Transverse colon (tissue), 4 donors: Measurements from ENCODE around the gene IFNGR1. TPM values are rescaled to one million over a fixed set of nuclear protein-coding genes. Genes with fewer than 3 reads are reported as not detected.

Experiments used
- DNase-seq: peaks from one replicate; pipeline ENCODE4 v3.0.0-alpha.2; 2019
- H3K27ac ChIP-seq, 4 donors: fragments of 200-600 bp; sonication (generic); 2 replicates each; pipeline ENCODE4 v1.5.1; 2016 to 2018; ENCODE audit warnings: inconsistent platforms in 4 of 4
- H3K27me3 ChIP-seq: fragments of 200-600 bp; sonication (generic); 2 replicates; pipeline ENCODE4 v1.5.1; 2017; ENCODE audit warnings: inconsistent platforms
- H3K36me3 ChIP-seq, 4 donors: fragments of 200-600 bp; sonication (generic); 2 replicates each; pipeline ENCODE4 v1.5.1; 2017 to 2019; ENCODE audit warnings: inconsistent platforms in 4 of 4
- H3K4me1 ChIP-seq, 4 donors: fragments of 200-600 bp; sonication (generic); 2 replicates each; pipeline ENCODE4 v1.5.1; 2017 to 2020; ENCODE audit warnings: inconsistent platforms in 4 of 4
- H3K4me3 ChIP-seq, 4 donors: fragments of 200-600 bp; sonication (generic); 1 replicate in 1 of 4; 2 replicates in 3 of 4; pipeline versions ENCODE4 v1.5.1 to v1.6.1; 2017 to 2019; ENCODE audit warnings: inconsistent platforms in 4 of 4
- H3K9me3 ChIP-seq, 2 donors: fragments of 200-600 bp; sonication (generic); 2 replicates each; pipeline ENCODE4 v1.5.1; 2017 to 2019; ENCODE audit warnings: inconsistent platforms in 2 of 2
- EP300 ChIP-seq: sonication (generic); formaldehyde crosslinking; IDR thresholded peaks from one replicate; pipeline ENCODE4 v1.6.1; 2017; ENCODE audit warnings: antibody characterized with exemption, low read depth
- POLR2A ChIP-seq: fragments of 450-650 bp; IDR thresholded peaks from one replicate; pipeline ENCODE4 v1.6.1; 2016; ENCODE audit warnings: antibody characterized with exemption, mild to moderate bottlenecking, moderate library complexity
- POLR2AphosphoS5 ChIP-seq, 3 donors: sonication (generic); formaldehyde crosslinking; IDR thresholded peaks; one replicate each; pipeline ENCODE4 v1.6.1; 2016; ENCODE audit warnings: antibody characterized with exemption in 3 of 3
- WGBS, 2 donors: methylation state at CpG; one replicate each; pipeline ENCODE4 v1.1.5; 2018; ENCODE audit warnings: low coverage in 1 of 2; 5-methylcytosine and 5-hydroxymethylcytosine counted together
- in situ Hi-C, 4 donors: fragments of 200-750 bp; cut with MboI; loops; one replicate each; pipeline versions ENCODE4 v1.15.0 to v1.15.1; 2017; ENCODE audit warnings: low sequenced_read_pairs in 3 of 4, low pct_ligation_motif_present in 1 of 4, low pct_unique_long_range_greater_than_20kb in 1 of 4
- intact Hi-C: fragments of 100-400 bp; cut with DNase I; formaldehyde crosslinking; loops from one replicate; pipeline ENCODE4 v1.15.1; 2023; ENCODE audit warnings: low total_unique reads
- total RNA-seq, 4 donors: library from RNA; depleted of rRNA; stranded (reverse); fragments of >200 nt; gene quantifications; one replicate each; pipeline ENCODE4 v1.1.0, GENCODE V29; 2016
- TF ChIP-seq, protein P1 (sequence below), 5 experiments: fragments of 200-600 bp in 3 of 5; fragments of 450-650 bp in 2 of 5; sonication (generic) in 3 of 5; IDR thresholded peaks; 1 replicate in 2 of 5; 2 replicates in 3 of 5; pipeline ENCODE4 v1.5.1; 2016 to 2017; ENCODE audit warnings: antibody characterized with exemption in 5 of 5, inconsistent platforms in 3 of 5, mild to moderate bottlenecking in 2 of 5, moderate library complexity in 1 of 5

Gene IFNGR1
- total RNA-seq, 4 donors from 2014 or later, result 7.0 to 116 (median 86.8) TPM

DNA sequence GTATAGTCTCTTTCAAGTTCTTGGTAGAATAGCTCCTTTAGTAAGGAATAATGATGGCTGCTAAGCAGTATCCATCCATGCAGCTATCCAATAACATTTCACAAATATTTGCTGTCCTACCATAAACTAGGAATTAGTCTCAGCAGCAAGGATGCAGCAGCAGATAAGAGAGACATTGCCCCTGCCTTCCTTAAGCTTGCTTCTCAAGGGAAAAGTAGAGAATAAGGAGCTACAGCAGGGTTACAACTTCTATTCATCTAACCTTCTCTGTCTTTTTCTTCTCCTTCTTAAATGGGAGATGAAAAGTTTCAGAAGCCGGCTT is 48.2 kb downstream of the IFNGR1 start:
- intact Hi-C loops, result no loop called here
- in situ Hi-C loops, result no loop called here
- no peaks in the 10 kb centered on the region for H3K27me3 ChIP-seq
- no peaks in the 10 kb centered on the region for H3K36me3 ChIP-seq
- H3K9me3 ChIP-seq, result no peaks in the 10 kb centered on the region
- TF ChIP-seq EP300, result no peak
- TF ChIP-seq, protein P1, sequence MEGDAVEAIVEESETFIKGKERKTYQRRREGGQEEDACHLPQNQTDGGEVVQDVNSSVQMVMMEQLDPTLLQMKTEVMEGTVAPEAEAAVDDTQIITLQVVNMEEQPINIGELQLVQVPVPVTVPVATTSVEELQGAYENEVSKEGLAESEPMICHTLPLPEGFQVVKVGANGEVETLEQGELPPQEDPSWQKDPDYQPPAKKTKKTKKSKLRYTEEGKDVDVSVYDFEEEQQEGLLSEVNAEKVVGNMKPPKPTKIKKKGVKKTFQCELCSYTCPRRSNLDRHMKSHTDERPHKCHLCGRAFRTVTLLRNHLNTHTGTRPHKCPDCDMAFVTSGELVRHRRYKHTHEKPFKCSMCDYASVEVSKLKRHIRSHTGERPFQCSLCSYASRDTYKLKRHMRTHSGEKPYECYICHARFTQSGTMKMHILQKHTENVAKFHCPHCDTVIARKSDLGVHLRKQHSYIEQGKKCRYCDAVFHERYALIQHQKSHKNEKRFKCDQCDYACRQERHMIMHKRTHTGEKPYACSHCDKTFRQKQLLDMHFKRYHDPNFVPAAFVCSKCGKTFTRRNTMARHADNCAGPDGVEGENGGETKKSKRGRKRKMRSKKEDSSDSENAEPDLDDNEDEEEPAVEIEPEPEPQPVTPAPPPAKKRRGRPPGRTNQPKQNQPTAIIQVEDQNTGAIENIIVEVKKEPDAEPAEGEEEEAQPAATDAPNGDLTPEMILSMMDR (IDR thresholded peaks at IDR 0.05), result no peak
- H3K4me3 ChIP-seq, result no peak overlapping the region
- no peak overlapping the region for H3K27ac ChIP-seq
- no peaks in the 10 kb centered on the region for H3K4me1 ChIP-seq
- no peak for DNase-seq
- WGBS, 2 donors, result 57 to 75% methylated on average over 1 of the region's 1 CpG

DNA sequence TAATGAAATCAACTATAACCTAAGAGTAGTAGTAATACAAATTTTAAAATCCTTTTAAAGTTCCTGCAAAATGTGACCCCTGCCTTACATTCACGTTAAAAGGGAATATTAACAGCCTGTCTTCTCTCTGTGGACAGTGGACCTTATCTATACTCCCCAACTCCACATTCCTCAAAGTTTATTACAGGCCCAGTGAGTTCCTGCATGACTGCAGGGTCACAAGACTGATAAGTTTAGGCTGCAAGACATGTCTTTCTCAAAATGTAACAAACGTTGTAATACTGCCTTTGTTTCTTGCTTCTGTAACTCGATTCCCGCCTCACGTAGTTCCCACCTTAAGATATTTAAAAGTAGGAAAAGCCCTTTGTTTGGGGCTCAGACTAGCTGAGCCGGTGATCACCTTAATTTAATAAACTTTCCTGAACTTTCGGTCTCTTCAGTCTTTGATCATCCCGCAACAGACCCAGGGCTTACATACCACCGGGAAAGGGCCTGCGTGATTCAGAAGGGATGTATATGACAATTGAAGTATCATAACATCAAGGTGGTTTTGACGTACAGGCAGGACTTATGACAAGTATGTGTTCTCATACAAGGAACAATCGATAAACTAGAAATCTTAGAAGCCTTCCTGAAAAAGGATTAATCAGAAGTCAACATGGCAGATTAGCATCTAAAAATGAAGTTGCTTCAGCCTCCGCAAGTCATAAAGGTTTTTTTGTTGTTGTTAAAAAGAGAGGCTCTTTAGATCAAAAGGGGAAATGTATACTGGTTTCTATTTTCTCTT is 48.7 kb downstream of the IFNGR1 start:
- in situ Hi-C loops, result no loop called here
- no peaks in the 10 kb centered on the region for H3K27me3 ChIP-seq
- intact Hi-C loops, result no loop called here
- no peaks in the 10 kb centered on the region for H3K9me3 ChIP-seq
- no peaks in the 10 kb centered on the region for H3K4me1 ChIP-seq
- no peak overlapping the region for H3K4me3 ChIP-seq
- TF ChIP-seq, protein P1 (IDR thresholded peaks at IDR 0.05), result no peak
- TF ChIP-seq POLR2AphosphoS5 (IDR thresholded peaks at IDR 0.05) (no peak), POLR2A (no peak), EP300 (no peak)
- WGBS, 2 donors, result 87 to 95% methylated on average over 12 to 13 of the region's 13 CpGs
- H3K27ac ChIP-seq, result no peak overlapping the region
- no peak for DNase-seq
- H3K36me3 ChIP-seq, result no peaks in the 10 kb centered on the region

DNA sequence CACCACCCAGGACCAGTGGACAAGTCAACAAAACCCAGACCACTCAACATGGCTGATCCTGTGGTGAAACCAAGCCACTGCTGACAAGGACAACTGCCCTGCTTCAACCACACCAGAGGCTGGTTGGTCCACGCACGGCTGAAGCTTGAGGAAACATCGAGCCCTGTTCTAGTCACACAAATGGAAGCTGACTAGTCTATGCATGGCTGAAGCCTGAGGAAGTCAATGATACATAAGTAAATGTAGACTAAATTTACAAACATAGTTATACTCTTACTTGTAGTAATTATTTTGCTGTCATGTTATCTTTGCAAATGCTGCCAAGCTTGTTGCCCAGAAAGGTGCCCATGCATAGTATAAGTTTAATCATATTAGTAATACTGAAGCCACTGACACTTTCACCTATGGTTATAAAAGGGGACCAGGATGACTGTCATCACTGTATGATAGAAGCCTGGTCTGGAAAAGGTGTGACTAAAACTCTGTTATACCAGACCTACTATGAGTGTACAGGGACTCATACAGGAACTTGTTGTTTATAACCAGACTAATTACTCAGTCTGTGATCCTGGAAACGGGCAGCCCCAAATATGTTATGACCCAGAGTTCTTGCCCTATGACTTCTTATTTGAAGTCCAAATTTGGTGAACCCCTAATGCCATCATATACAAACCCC is 51.3 kb downstream of the IFNGR1 start:
- no peak for DNase-seq
- H3K9me3 ChIP-seq, result no peaks in the 10 kb centered on the region
- TF ChIP-seq, protein P1 (IDR thresholded peaks at IDR 0.05), result no peak
- no peak overlapping the region for H3K27ac ChIP-seq
- 81 to 83% methylated on average over 3 to 4 of the region's 4 CpGs for WGBS, 2 donors
- no peaks in the 10 kb centered on the region for H3K27me3 ChIP-seq
- in situ Hi-C loops, result no loop called here
- intact Hi-C loops, result no loop called here
- no peak overlapping the region for H3K4me3 ChIP-seq
- H3K36me3 ChIP-seq, result no peaks in the 10 kb centered on the region
- no peaks in the 10 kb centered on the region for H3K4me1 ChIP-seq

DNA sequence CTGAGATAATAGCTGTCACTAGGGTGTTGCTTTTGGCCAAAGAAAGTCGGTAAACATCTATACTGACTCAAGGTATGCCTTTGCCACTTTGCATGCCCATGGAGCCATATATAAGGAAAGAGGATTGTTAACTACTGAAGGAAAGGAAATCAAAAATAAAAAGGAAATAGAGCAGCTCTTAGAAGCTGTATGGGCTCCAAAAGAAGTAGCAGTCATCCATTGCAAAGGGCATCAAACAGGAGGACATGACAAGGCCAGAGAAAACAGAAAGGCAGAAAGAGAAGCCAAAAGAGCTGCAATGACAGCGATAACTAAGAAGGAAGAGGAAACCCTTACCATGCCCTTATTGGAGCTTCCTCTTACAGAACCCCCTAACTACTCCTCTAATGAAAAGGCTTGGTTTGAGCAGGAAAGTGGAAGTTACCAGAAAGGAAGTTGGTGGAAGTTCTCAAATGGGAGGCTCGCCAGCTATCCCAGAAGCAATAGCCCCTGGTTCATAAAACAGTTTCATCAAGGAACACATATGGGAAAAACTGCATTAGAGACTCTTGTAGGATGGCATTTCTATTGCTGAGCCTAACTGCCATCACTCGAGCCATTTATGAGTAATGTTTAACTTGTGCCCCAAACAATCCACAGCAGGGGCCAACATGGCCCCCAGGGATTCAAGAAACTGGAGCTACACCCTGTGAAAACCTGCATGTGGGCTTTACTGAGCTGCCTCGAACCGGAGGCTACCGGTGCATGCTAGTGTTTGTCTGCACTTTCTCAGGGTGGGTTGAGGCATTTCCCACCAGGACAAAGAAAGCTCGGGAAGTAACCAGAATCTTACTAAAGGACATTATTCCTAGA is 52.7 kb downstream of the IFNGR1 start:
- intact Hi-C loops (no loop called here), in situ Hi-C loops (no loop called here)
- Histone ChIP-seq H3K27me3 (no peaks in the 10 kb centered on the region), H3K27ac (no peak overlapping the region), H3K9me3 (no peaks in the 10 kb centered on the region), H3K36me3 (no peaks in the 10 kb centered on the region), H3K4me1 (no peaks in the 10 kb centered on the region), H3K4me3 (no peak overlapping the region)
- WGBS, 2 donors, result 67 to 78% methylated on average over 2 to 8 of the region's 8 CpGs
- TF ChIP-seq POLR2AphosphoS5 (IDR thresholded peaks at IDR 0.05), result no peak
- TF ChIP-seq, protein P1 (IDR thresholded peaks at IDR 0.05), result peak in 2 of 5 experiments; percentile 35 to 38
- TF ChIP-seq POLR2A, result no peak
- DNase-seq, result no peak
